GM21528 (cell line): ENCODE results near the gene TUBGCP4.
"Not testable (repeated sequence)": the region's sequence is repeated elsewhere in the genome, so short reads cannot be mapped to it uniquely, and the experiment has no call there.

Experiments used
- ATAC-seq: cut with Tn5 transposase; IDR thresholded peaks from one replicate; pipeline ENCODE4 v1.9.1; 2021; ENCODE audit warnings: mild to moderate bottlenecking, moderate library complexity; ENCODE audit not compliant: unreplicated experiment, low FRiP score

TUBGCP4 gene

GRCh38 chr15:43370975-43371974, at the start of gene TUBGCP4, which contains the start of gene ZSCAN29:
Gene TUBGCP4, plus strand, starts transcription at chr15:43371101. Its CDS starts 254 bp downstream, at chr15:43371355.
Gene ZSCAN29, minus strand, starts transcription at chr15:43371043. Its CDS starts 1,130 bp downstream, at chr15:43369913.
- ATAC-seq, result peak; percentile 78

GRCh38 chr15:43325039-43325684, 45.7 kb upstream of the TUBGCP4 start:
- ATAC-seq, result no peak

- no peak for ATAC-seq
Observed at GRCh38 chr15:43329217-43329959, 41.5 kb upstream of the TUBGCP4 start.

- ATAC-seq, result peak; percentile 93
Observed at GRCh38 chr15:43329960-43330779, 40.7 kb upstream of the TUBGCP4 start, which contains the start of gene LCMT2. Gene LCMT2, minus strand, starts transcription at chr15:43330573. Its CDS starts 84 bp downstream, at chr15:43330489.

- ATAC-seq, result peak; percentile 17
Observed at GRCh38 chr15:43330780-43331087, 40.2 kb upstream of the TUBGCP4 start.

- no peak for ATAC-seq
Observed at GRCh38 chr15:43346305-43346704, 24.6 kb upstream of the TUBGCP4 start.

GRCh38 chr15:43347114-43347513, 23.8 kb upstream of the TUBGCP4 start:
- ATAC-seq, result no peak

- ATAC-seq, result no peak
Observed at GRCh38 chr15:43352693-43353382, 18.1 kb upstream of the TUBGCP4 start.

- no peak for ATAC-seq
Observed at GRCh38 chr15:43360821-43361220, 10.1 kb upstream of the TUBGCP4 start.

GRCh38 chr15:43361313-43361903, 9.5 kb upstream of the TUBGCP4 start:
- no peak for ATAC-seq

- ATAC-seq, result peak; percentile 47
Observed at GRCh38 chr15:43370310-43370974, 459 bp upstream of the TUBGCP4 start.

GRCh38 chr15:43376017-43376705, 5.3 kb downstream of the TUBGCP4 start:
- ATAC-seq, result no peak

GRCh38 chr15:43378601-43379000, 7.7 kb downstream of the TUBGCP4 start:
- no peak for ATAC-seq

- ATAC-seq, result no peak
Observed at GRCh38 chr15:43382310-43382709, 11.4 kb downstream of the TUBGCP4 start.

GRCh38 chr15:43383070-43383469, 12.2 kb downstream of the TUBGCP4 start:
- ATAC-seq, result no peak

- no peak for ATAC-seq
Observed at GRCh38 chr15:43390723-43391122, 19.8 kb downstream of the TUBGCP4 start.

GRCh38 chr15:43393592-43393991, 22.7 kb downstream of the TUBGCP4 start:
- not testable (repeated sequence) for ATAC-seq

GRCh38 chr15:43402255-43402654, 31.4 kb downstream of the TUBGCP4 start:
- ATAC-seq, result no peak
